NCI-H524 treated with DMSO at 0.1 percent for 48 hours (cell line): ENCODE data around the gene MINDY4.

Experiments used
- DNase-seq: peaks from one replicate; lab custom pipeline; 2025; lab: John Stamatoyannopoulos, UW

Gene MINDY4

GRCh38 chr7:30771174-30771879 is at the start of gene MINDY4:
Gene MINDY4 (plus strand): TSS chr7:30771417. CDS start chr7:30771494, 77 bp downstream.
- no peak for DNase-seq

- DNase-seq: no peak
Measured at GRCh38 chr7:30722187-30722586, 49.0 kb upstream of the MINDY4 start.

- no peak for DNase-seq
Measured at GRCh38 chr7:30722671-30723070, 48.5 kb upstream of the MINDY4 start.

GRCh38 chr7:30723776-30724175 is 47.4 kb upstream of the MINDY4 start:
- DNase-seq: no peak

GRCh38 chr7:30726296-30727006 is 44.8 kb upstream of the MINDY4 start:
- DNase-seq: no peak

GRCh38 chr7:30727061-30727945 is 43.9 kb upstream of the MINDY4 start:
- DNase-seq: no peak

- no peak for DNase-seq
Measured at GRCh38 chr7:30728591-30729100, 42.6 kb upstream of the MINDY4 start.

GRCh38 chr7:30729642-30730041 is 41.6 kb upstream of the MINDY4 start:
- no peak for DNase-seq

- no peak for DNase-seq
Measured at GRCh38 chr7:30730097-30730496, 41.1 kb upstream of the MINDY4 start.

GRCh38 chr7:30730996-30731395 is 40.2 kb upstream of the MINDY4 start:
- no peak for DNase-seq

- DNase-seq: peak; percentile 63
Measured at GRCh38 chr7:30731581-30731980, 39.6 kb upstream of the MINDY4 start.

- DNase-seq: no peak
Measured at GRCh38 chr7:30732606-30733005, 38.6 kb upstream of the MINDY4 start.

GRCh38 chr7:30733216-30733615 is 38.0 kb upstream of the MINDY4 start:
- no peak for DNase-seq

- DNase-seq: no peak
Measured at GRCh38 chr7:30733691-30734090, 37.5 kb upstream of the MINDY4 start.

- DNase-seq: no peak
Measured at GRCh38 chr7:30734497-30734896, 36.7 kb upstream of the MINDY4 start.

GRCh38 chr7:30735631-30736030 is 35.6 kb upstream of the MINDY4 start:
- peak; percentile 37 for DNase-seq

GRCh38 chr7:30736291-30736690 is 34.9 kb upstream of the MINDY4 start:
- DNase-seq: no peak

- DNase-seq: no peak
Measured at GRCh38 chr7:30738026-30738915, 32.9 kb upstream of the MINDY4 start.

- no peak for DNase-seq
Measured at GRCh38 chr7:30739691-30740090, 31.5 kb upstream of the MINDY4 start.

- DNase-seq: no peak
Measured at GRCh38 chr7:30740417-30741181, 30.6 kb upstream of the MINDY4 start.

GRCh38 chr7:30741289-30741688 is 29.9 kb upstream of the MINDY4 start:
- no peak for DNase-seq
